Liver (tissue), 9 donors: ENCODE data around the gene CFAP61. TPM values are rescaled to one million over a fixed set of nuclear protein-coding genes. Genes with fewer than 3 reads are reported as not detected.

Experiments
- DNase-seq: peaks from one replicate; pipeline ENCODE4 v3.0.0-alpha.2; 2017; ENCODE audit warnings: low spot score
- H3K27ac ChIP-seq, 2 donors: one replicate each; pipeline ENCODE4 v1.7.0; 2013; ENCODE audit warnings: inconsistent platforms in 2 of 2, low read length in 2 of 2, control low read depth in 1 of 2, low read depth in 1 of 2, mild to moderate bottlenecking in 1 of 2
- H3K27me3 ChIP-seq, 4 donors: one replicate each; pipeline versions ENCODE4 v1.6.1 to v1.7.0; 2013; ENCODE audit warnings: low read length in 3 of 4, inconsistent platforms in 1 of 4, mild to moderate bottlenecking in 1 of 4, moderate library complexity in 1 of 4; ENCODE audit not compliant: control insufficient read depth in 4 of 4, insufficient read depth in 4 of 4
- H3K36me3 ChIP-seq, 4 donors: one replicate each; pipeline versions ENCODE4 v1.6.1 to v1.7.0; 2013; ENCODE audit warnings: low read length in 3 of 4, mild to moderate bottlenecking in 3 of 4, low read depth in 1 of 4, moderate library complexity in 1 of 4; ENCODE audit not compliant: control insufficient read depth in 4 of 4, insufficient read depth in 3 of 4
- H3K4me1 ChIP-seq, 4 donors: one replicate each; pipeline versions ENCODE4 v1.6.1 to v1.7.0; 2013; ENCODE audit warnings: low read length in 3 of 4, mild to moderate bottlenecking in 3 of 4, moderate library complexity in 1 of 4; ENCODE audit not compliant: control insufficient read depth in 4 of 4, insufficient read depth in 4 of 4
- H3K4me3 ChIP-seq, 3 donors: one replicate each; pipeline versions ENCODE4 v1.6.1 to v1.7.0; 2013; ENCODE audit warnings: low read length in 3 of 3, control low read depth in 1 of 3, low read depth in 1 of 3, mild to moderate bottlenecking in 1 of 3
- H3K9ac ChIP-seq, 2 donors: one replicate each; pipeline ENCODE4 v1.7.0; 2013; ENCODE audit warnings: low read length in 2 of 2, mild to moderate bottlenecking in 2 of 2, moderate library complexity in 2 of 2, control low read depth in 1 of 2, low read depth in 1 of 2
- H3K9me3 ChIP-seq, 4 donors: one replicate each; pipeline versions ENCODE4 v1.6.1 to v1.7.0; 2013; ENCODE audit warnings: low read length in 3 of 4; ENCODE audit not compliant: control insufficient read depth in 4 of 4
- CTCF ChIP-seq: fragments of 150-350 bp; IDR thresholded peaks from 2 replicates; pipeline ENCODE4 v1.5.1; 2017; ENCODE audit warnings: improper control_type of control experiment, low read depth, low read length; ENCODE audit not compliant: missing input control
- EGR1 ChIP-seq, 2 donors: IDR thresholded peaks; 2 replicates each; pipeline ENCODE4 v1.6.1; 2016 to 2018; ENCODE audit warnings: antibody characterized with exemption in 2 of 2, low read depth in 2 of 2
- FOXA1 ChIP-seq: IDR thresholded peaks from 2 replicates; pipeline ENCODE4 v1.6.1; 2016; ENCODE audit warnings: antibody characterized with exemption
- FOXA2 ChIP-seq: IDR thresholded peaks from 2 replicates; pipeline ENCODE4 v1.6.1; 2016; ENCODE audit warnings: antibody characterized with exemption
- GABPA ChIP-seq, 2 donors: IDR thresholded peaks in 1 of 2; conservative IDR thresholded peaks in 1 of 2; 2 replicates each; pipeline ENCODE4 v1.6.1; 2016; ENCODE audit warnings: antibody characterized with exemption in 2 of 2, mild to moderate bottlenecking in 1 of 2, moderate library complexity in 1 of 2
- HNF4A ChIP-seq, 2 donors: conservative IDR thresholded peaks; 2 replicates each; pipeline ENCODE4 v1.6.1; 2016; ENCODE audit warnings: antibody characterized with exemption in 2 of 2, mild to moderate bottlenecking in 2 of 2
- HNF4G ChIP-seq: IDR thresholded peaks from 2 replicates; pipeline ENCODE4 v1.6.1; 2016; ENCODE audit warnings: antibody characterized with exemption
- JUND ChIP-seq, 2 donors: IDR thresholded peaks; 2 replicates each; pipeline ENCODE4 v1.6.1; 2016; ENCODE audit warnings: antibody characterized with exemption in 2 of 2
- NR2F2 ChIP-seq: IDR thresholded peaks from 2 replicates; pipeline ENCODE4 v1.6.1; 2016; ENCODE audit warnings: antibody characterized with exemption
- RAD21 ChIP-seq, 2 donors: IDR thresholded peaks; 2 replicates each; pipeline ENCODE4 v1.6.1; 2016; ENCODE audit warnings: antibody characterized with exemption in 2 of 2, mild to moderate bottlenecking in 2 of 2
- RXRA ChIP-seq, 2 donors: IDR thresholded peaks; 2 replicates each; pipeline ENCODE4 v1.6.1; 2017 to 2018; ENCODE audit warnings: antibody characterized with exemption in 2 of 2, mild to moderate bottlenecking in 1 of 2
- SP1 ChIP-seq: IDR thresholded peaks from 2 replicates; pipeline ENCODE4 v1.6.1; 2018; ENCODE audit warnings: antibody characterized with exemption, mild to moderate bottlenecking
- TAF1 ChIP-seq: conservative IDR thresholded peaks from 2 replicates; pipeline ENCODE4 v1.6.1; 2016; ENCODE audit warnings: antibody characterized with exemption, mild to moderate bottlenecking
- YY1 ChIP-seq: IDR thresholded peaks from 2 replicates; pipeline ENCODE4 v1.6.1; 2016; ENCODE audit warnings: antibody characterized with exemption, mild to moderate bottlenecking
- WGBS: extraction: QIAGEN DNeasy Blood & Tissue Kit; methylation state at CpG from one replicate; pipeline ENCODE4 v1.1.7; 2013; 5-methylcytosine and 5-hydroxymethylcytosine counted together
- polyA plus RNA-seq, 2 donors: library from polyadenylated mRNA; stranded (reverse) in 1 of 2; unstranded in 1 of 2; fragments of 200-250 nt in 1 of 2; fragments of >200 nt in 1 of 2; fragmentation: Nextera tagmentation in 1 of 2; extraction: Ambion mirVana in 1 of 2; gene quantifications; one replicate each; pipeline versions ENCODE4 v1.2.1 to v1.2.3, GENCODE V29; 2013 to 2015
- total RNA-seq, 2 donors: library from RNA; depleted of rRNA; stranded (reverse); fragments of >200 nt; gene quantifications; one replicate each; pipeline ENCODE4 v1.2.3, GENCODE V29; 2014
- TF ChIP-seq, protein P1 (sequence below): IDR thresholded peaks from 2 replicates; pipeline ENCODE4 v1.6.1; 2016; ENCODE audit warnings: antibody characterized with exemption
- TF ChIP-seq, protein P2 (sequence below): IDR thresholded peaks from 2 replicates; pipeline ENCODE4 v1.6.1; 2016; ENCODE audit warnings: antibody characterized with exemption
- TF ChIP-seq, protein P3 (sequence below): IDR thresholded peaks from 2 replicates; pipeline ENCODE4 v1.6.1; 2016; ENCODE audit warnings: antibody characterized with exemption, mild to moderate bottlenecking
- TF ChIP-seq, protein P4 (sequence below): IDR thresholded peaks from 2 replicates; pipeline ENCODE4 v1.6.1; 2016; ENCODE audit warnings: antibody characterized with exemption
- donor health status: healthy.
- donor health status: healthy.
- donor health status: healthy.
- donor health status: healthy.
- donor health status: healthy.

Gene CFAP61
- total and polyA plus RNA-seq, 4 donors: 0.05 TPM; not detected in 3

GRCh38 chr20:20139403-20139802 lies 87.1 kb downstream of the CFAP61 start (continued):
- TF ChIP-seq, protein P1, sequence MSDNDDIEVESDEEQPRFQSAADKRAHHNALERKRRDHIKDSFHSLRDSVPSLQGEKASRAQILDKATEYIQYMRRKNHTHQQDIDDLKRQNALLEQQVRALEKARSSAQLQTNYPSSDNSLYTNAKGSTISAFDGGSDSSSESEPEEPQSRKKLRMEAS: no peak
- TF ChIP-seq RAD21 (IDR thresholded peaks at IDR 0.05) (no peak), TAF1 (no peak), SP1 (no peak)
- TF ChIP-seq, protein P2, sequence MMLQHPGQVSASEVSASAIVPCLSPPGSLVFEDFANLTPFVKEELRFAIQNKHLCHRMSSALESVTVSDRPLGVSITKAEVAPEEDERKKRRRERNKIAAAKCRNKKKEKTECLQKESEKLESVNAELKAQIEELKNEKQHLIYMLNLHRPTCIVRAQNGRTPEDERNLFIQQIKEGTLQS: no peak

DNA sequence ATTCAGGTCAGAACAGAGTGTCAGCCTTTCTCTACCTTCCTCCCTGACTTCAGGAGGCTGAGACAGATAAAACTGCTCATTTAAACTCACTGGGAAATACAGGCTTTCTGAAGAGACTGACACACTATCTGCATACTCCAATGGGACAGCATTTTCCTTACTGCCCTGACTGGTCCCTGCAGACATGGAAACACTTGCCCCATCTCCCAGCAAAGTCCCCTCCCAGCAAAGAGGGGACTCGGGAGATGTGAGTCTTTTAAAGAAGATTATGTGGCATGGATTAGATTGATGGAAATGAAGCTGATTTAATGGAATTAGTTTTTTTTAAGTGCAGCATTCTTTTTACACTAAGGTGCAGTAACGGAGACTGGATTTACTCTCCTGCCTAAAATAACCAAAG lies 90.8 kb downstream of the CFAP61 start:
- Histone ChIP-seq H3K36me3 (no peaks in the 10 kb centered on the region), H3K4me1 (no peaks in the 10 kb centered on the region), H3K27ac (no peak overlapping the region), H3K27me3 (no peaks in the 10 kb centered on the region), H3K4me3 (no peak overlapping the region), H3K9me3 (no peaks in the 10 kb centered on the region), H3K9ac (no peak overlapping the region)
- no peak for DNase-seq
- no peak for TF ChIP-seq YY1
- TF ChIP-seq RAD21 (IDR thresholded peaks at IDR 0.05): no peak
- no peak for TF ChIP-seq TAF1
- TF ChIP-seq NR2F2: no peak
- TF ChIP-seq SP1: no peak
- no peak for TF ChIP-seq FOXA1
- TF ChIP-seq, protein P3, sequence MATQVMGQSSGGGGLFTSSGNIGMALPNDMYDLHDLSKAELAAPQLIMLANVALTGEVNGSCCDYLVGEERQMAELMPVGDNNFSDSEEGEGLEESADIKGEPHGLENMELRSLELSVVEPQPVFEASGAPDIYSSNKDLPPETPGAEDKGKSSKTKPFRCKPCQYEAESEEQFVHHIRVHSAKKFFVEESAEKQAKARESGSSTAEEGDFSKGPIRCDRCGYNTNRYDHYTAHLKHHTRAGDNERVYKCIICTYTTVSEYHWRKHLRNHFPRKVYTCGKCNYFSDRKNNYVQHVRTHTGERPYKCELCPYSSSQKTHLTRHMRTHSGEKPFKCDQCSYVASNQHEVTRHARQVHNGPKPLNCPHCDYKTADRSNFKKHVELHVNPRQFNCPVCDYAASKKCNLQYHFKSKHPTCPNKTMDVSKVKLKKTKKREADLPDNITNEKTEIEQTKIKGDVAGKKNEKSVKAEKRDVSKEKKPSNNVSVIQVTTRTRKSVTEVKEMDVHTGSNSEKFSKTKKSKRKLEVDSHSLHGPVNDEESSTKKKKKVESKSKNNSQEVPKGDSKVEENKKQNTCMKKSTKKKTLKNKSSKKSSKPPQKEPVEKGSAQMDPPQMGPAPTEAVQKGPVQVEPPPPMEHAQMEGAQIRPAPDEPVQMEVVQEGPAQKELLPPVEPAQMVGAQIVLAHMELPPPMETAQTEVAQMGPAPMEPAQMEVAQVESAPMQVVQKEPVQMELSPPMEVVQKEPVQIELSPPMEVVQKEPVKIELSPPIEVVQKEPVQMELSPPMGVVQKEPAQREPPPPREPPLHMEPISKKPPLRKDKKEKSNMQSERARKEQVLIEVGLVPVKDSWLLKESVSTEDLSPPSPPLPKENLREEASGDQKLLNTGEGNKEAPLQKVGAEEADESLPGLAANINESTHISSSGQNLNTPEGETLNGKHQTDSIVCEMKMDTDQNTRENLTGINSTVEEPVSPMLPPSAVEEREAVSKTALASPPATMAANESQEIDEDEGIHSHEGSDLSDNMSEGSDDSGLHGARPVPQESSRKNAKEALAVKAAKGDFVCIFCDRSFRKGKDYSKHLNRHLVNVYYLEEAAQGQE: no peak
- TF ChIP-seq JUND (IDR thresholded peaks at IDR 0.05): no peak
- TF ChIP-seq CTCF: no peak
- TF ChIP-seq, protein P1: no peak
- TF ChIP-seq HNF4A (conservative IDR thresholded peaks at IDR 0.05): no peak
- no peak for TF ChIP-seq RXRA (IDR thresholded peaks at IDR 0.05)
- TF ChIP-seq FOXA2: no peak
- TF ChIP-seq EGR1 (IDR thresholded peaks at IDR 0.05; ENCODE audit: low read depth in 2 of 2): no peak
- no peak for TF ChIP-seq HNF4G
- no peak for TF ChIP-seq GABPA (IDR thresholded peaks at IDR 0.05 in 1 of 2, conservative IDR thresholded peaks at IDR 0.05 in 1 of 2)
- TF ChIP-seq, protein P2: no peak
- TF ChIP-seq, protein P4, sequence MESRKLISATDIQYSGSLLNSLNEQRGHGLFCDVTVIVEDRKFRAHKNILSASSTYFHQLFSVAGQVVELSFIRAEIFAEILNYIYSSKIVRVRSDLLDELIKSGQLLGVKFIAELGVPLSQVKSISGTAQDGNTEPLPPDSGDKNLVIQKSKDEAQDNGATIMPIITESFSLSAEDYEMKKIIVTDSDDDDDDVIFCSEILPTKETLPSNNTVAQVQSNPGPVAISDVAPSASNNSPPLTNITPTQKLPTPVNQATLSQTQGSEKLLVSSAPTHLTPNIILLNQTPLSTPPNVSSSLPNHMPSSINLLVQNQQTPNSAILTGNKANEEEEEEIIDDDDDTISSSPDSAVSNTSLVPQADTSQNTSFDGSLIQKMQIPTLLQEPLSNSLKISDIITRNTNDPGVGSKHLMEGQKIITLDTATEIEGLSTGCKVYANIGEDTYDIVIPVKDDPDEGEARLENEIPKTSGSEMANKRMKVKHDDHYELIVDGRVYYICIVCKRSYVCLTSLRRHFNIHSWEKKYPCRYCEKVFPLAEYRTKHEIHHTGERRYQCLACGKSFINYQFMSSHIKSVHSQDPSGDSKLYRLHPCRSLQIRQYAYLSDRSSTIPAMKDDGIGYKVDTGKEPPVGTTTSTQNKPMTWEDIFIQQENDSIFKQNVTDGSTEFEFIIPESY: no peak
- 64% methylated on average over 2 of the region's 2 CpGs for WGBS
